Measurements from ENCODE around the gene HNRNPL.
"Not testable (repeated sequence)": the region's sequence is repeated elsewhere in the genome, so short reads cannot be mapped to it uniquely, and the experiment has no call there.

Gene HNRNPL

GRCh38 chr19:38796154-38796553, 53.6 kb downstream of the HNRNPL start:
- no peak for DNase-seq

GRCh38 chr19:38795549-38795948, 54.2 kb downstream of the HNRNPL start:
- no peak for DNase-seq

- DNase-seq: no peak
These were observed 56.1 kb downstream of the HNRNPL start for GRCh38 chr19:38793671-38794070.

GRCh38 chr19:38793177-38793576, 56.6 kb downstream of the HNRNPL start:
- peak; percentile 64 for DNase-seq

- DNase-seq: no peak
These were observed 57.3 kb downstream of the HNRNPL start for GRCh38 chr19:38792250-38793111.

- DNase-seq: not testable (repeated sequence)
These were observed 58.2 kb downstream of the HNRNPL start for GRCh38 chr19:38791451-38792064.

- DNase-seq: not testable (repeated sequence)
These were observed 59.0 kb downstream of the HNRNPL start for GRCh38 chr19:38790507-38791403.

GRCh38 chr19:38788478-38789243, 61.1 kb downstream of the HNRNPL start, which contains the start of gene LGALS7B:
Gene LGALS7B (plus strand): TSS chr19:38789200. CDS start chr19:38789227, 27 bp downstream.
- DNase-seq: no peak

- no peak for DNase-seq
These were observed 63.1 kb downstream of the HNRNPL start for GRCh38 chr19:38786572-38787265.
